PC-3 (cell line): Measurements from ENCODE around the gene TBC1D9.

Experiments used
- CTCF ChIP-seq: fragments of 300-600 bp; sonication (generic); conservative IDR thresholded peaks from 2 replicates; pipeline ENCODE4 v1.5.1; 2017; ENCODE audit warnings: antibody characterized with exemption, low read depth, mild to moderate bottlenecking, low read length
- EZH2 ChIP-seq: fragments of 300-600 bp; sonication (generic); IDR thresholded peaks from one replicate; pipeline ENCODE4 v1.6.1; 2017; ENCODE audit warnings: antibody characterized with exemption, mild to moderate bottlenecking, low read length; ENCODE audit not compliant: unreplicated experiment
- EZH2phosphoT487 ChIP-seq: fragments of 300-600 bp; sonication (generic); IDR thresholded peaks from 2 replicates; pipeline ENCODE4 v1.6.1; 2018; ENCODE audit warnings: mild to moderate bottlenecking, antibody characterized with exemption, low read length, borderline replicate concordance

GRCh38 chr4:140736669-140737343, 19.4 kb downstream of the TBC1D9 start:
- TF ChIP-seq CTCF = no peak
- no peak for TF ChIP-seq EZH2phosphoT487
- no peak for TF ChIP-seq EZH2
